Mononuclear cell (primary cell): ENCODE measurements around the gene SLC2A6. TPM values are rescaled to one million over a fixed set of nuclear protein-coding genes. Genes with fewer than 3 reads are reported as not detected.

Source experiments
- H3K27me3 ChIP-seq: 2 replicates; pipeline ENCODE4 v1.6.0; 2011; ENCODE audit warnings: low read length, control low read depth; ENCODE audit not compliant: insufficient read depth
- H3K4me1 ChIP-seq: 2 replicates; pipeline ENCODE4 v1.5.1; 2011; ENCODE audit warnings: mild to moderate bottlenecking, low read length, control low read depth; ENCODE audit not compliant: insufficient read depth
- H3K4me3 ChIP-seq: 2 replicates; pipeline ENCODE4 v1.5.1; 2011; ENCODE audit warnings: mild to moderate bottlenecking, low read length, moderate library complexity
- H3K9me3 ChIP-seq: 2 replicates; pipeline ENCODE4 v1.5.1; 2011; ENCODE audit warnings: low read depth, mild to moderate bottlenecking, control low read depth, low read length
- total RNA-seq: library from RNA; depleted of rRNA; stranded (reverse); fragments of >200 nt; gene quantifications from one replicate; pipeline ENCODE4 v1.2.3, GENCODE V29; 2012

The SLC2A6 gene
- total RNA-seq, 1 donor: 23.3 TPM

DNA sequence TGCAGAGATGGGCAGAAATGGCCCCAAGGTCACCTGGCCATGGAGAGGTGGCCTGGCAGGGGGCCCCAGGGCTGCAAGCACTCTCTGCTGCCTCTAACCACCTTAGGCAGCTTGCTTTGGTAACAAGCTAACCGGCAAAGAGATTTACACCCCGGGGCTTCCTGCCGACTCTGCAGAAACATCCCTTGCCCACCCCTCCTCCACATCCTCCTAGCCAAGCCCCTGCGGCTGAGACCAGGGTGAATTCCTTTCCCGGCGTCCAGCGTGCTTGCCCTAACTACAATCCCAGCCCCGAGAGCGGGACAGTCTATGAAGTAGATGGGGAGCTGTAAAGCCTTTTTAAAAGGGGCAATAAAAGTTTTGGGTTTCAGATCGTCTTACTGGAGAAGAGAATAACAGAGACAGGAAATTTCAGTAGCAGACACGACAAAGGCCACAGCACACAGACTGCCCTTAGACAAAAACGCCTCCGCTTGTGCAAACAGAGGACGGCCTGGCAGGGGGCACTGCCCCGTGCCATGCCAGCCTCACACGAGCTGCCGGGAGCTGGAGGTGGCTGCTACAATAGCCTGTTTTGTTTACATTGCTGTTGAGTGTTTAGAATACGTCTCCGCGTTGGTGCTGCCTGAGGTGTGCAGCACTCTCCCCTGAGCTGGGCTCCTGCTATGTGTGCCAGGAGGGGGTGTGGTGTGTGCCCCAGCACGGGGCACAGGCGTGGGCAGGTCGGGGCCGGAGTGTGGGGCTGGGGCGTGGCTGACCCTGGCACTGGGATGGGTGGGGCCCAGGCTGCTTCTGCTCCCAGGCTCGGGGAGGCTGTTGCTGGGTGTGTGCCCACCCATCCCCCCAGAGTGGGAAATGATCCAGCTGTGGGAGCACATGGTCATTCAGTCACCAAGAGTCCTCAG is 30.5 kb upstream of the SLC2A6 start:
- H3K4me1 ChIP-seq: no peaks in the 10 kb centered on the region
- no peaks in the 10 kb centered on the region for H3K9me3 ChIP-seq
- no peak overlapping the region for H3K4me3 ChIP-seq
- H3K27me3 ChIP-seq: no peaks in the 10 kb centered on the region

DNA sequence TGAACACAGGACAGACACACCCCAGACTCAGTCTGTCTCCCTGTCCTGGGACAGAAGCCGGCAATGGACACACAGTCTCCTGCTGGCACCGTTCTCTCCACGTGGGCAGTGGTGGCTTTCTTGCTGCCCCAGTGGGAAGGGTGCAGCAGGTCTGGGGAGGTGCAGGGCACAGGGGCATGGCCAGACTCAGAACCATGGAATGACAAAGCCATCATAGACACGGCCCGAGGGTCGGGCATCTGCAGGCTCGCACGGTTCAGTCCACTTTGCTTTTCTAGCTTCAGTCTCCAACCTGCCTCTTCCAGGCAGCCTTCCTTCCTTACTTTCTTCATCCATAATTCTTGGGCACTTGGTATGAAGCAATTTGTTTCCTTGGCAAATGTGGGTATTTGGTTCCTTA is 29.1 kb upstream of the SLC2A6 start:
- Histone ChIP-seq H3K27me3 (no peaks in the 10 kb centered on the region), H3K4me3 (no peak overlapping the region), H3K4me1 (no peaks in the 10 kb centered on the region), H3K9me3 (no peaks in the 10 kb centered on the region)

GRCh38 chr9:133507246-133507965 is 28.5 kb upstream of the SLC2A6 start:
- Histone ChIP-seq H3K9me3 (peaks cover 3% of the 10 kb centered on the region), H3K4me3 (no peak overlapping the region), H3K4me1 (no peaks in the 10 kb centered on the region), H3K27me3 (no peaks in the 10 kb centered on the region)

GRCh38 chr9:133506653-133507038 is 27.7 kb upstream of the SLC2A6 start:
- Histone ChIP-seq H3K4me3 (no peak overlapping the region), H3K9me3 (peaks cover 9% of the 10 kb centered on the region), H3K4me1 (no peaks in the 10 kb centered on the region)

DNA sequence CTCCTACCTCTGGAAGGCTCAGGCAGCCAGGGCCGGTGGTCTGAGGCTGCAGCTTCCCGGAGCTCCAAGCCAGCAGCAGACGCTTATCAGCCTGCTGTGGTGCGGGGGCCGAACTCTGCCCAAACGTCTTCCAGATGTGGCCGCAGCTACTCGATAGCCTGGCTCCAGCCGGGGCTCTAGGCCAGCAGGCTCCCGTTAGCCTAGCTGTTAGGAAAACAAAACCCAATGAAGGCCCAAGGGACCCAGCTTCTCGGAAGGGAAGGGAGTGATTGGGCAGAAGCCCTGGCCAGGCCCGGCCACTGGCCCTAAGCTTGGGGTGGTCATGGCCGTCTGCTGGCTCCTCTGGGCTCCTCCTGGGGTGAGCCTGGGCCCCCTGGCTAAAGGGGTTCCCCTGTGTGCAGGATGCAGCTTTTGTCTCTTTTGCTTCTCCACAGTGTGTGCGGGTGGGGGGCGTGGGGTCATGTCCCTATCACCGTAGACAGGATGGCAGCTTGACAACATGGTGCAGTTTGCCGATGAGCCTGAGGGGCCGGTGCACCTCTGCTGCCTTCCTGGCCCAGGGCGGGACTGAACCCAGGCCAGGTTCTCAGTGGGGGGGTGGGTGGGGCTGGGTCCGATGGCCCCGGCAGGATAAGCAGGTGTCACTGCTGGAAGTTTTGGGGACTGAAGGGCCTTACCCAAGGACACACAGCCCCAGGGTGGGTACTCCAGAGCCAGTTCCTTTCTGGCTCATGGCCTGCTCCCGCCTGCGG is 27.2 kb upstream of the SLC2A6 start:
- Histone ChIP-seq H3K27me3 (no peaks in the 10 kb centered on the region), H3K9me3 (peaks cover 9% of the 10 kb centered on the region), H3K4me3 (no peak overlapping the region), H3K4me1 (no peaks in the 10 kb centered on the region)

More at GRCh38 chr9:133506653-133507038, 27.7 kb upstream of the SLC2A6 start:
- no peaks in the 10 kb centered on the region for H3K27me3 ChIP-seq

DNA sequence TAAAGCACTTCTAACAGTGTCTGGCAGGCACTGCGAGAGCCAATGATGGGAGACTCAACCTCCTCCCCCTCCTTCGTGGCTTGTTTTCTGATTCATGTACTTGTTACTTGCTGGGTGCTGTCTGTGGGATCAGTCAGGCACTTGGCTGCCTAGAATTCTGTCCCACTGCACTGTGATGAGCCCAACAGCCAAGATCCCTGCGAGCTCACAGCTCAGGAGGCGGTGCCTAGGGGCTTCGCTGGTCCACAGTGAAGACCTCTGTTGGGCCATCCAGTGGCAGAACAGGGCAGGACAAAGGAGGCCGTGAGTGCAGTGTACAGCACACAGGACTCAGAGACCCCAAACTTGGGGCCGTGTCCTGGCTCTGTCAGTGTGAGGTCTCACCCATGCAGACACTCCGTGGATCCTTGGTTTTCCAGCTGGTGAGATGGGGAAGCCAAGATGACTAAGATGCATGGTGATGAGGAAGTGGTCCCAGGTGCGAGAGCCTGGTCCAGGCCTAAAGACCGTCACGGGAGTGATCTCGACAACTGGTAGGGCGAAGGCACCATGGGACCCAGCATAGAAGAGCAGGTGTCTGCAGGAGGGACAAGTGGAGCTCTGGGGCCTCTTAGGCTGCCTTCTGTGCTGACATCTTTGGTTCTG is 26.4 kb upstream of the SLC2A6 start:
- no peaks in the 10 kb centered on the region for H3K27me3 ChIP-seq
- H3K4me1 ChIP-seq: no peaks in the 10 kb centered on the region
- peaks cover 9% of the 10 kb centered on the region for H3K9me3 ChIP-seq
- no peak overlapping the region for H3K4me3 ChIP-seq

DNA sequence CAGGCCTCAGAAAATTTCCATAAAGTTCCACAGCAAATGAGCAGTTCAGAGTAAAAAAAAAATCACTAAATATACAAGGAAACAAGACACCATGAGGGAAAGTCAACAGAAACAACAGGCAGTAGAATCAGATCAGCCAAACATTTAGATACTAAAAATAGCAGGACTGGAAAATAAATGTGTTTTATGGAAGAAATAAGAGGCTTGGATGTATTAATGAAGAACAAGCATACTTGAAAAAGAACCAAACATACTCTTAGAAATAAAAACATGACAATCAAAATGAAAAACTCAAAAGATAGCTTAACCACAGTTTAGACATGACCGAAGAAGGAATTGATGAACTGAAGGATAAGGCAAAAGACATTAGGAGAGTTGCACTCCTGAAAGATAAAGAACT is 23.2 kb upstream of the SLC2A6 start:
- Histone ChIP-seq H3K27me3 (no peaks in the 10 kb centered on the region), H3K9me3 (peaks cover 9% of the 10 kb centered on the region), H3K4me1 (no peaks in the 10 kb centered on the region), H3K4me3 (no peak overlapping the region)

- peaks cover 9% of the 10 kb centered on the region for H3K9me3 ChIP-seq
- no peaks in the 10 kb centered on the region for H3K27me3 ChIP-seq
- no peak overlapping the region for H3K4me3 ChIP-seq
- H3K4me1 ChIP-seq: no peaks in the 10 kb centered on the region
Measured at GRCh38 chr9:133499892-133500270, 21.0 kb upstream of the SLC2A6 start.

GRCh38 chr9:133499132-133499891 is 20.4 kb upstream of the SLC2A6 start:
- Histone ChIP-seq H3K27me3 (no peaks in the 10 kb centered on the region), H3K4me3 (no peak overlapping the region), H3K9me3 (peaks cover 9% of the 10 kb centered on the region), H3K4me1 (no peaks in the 10 kb centered on the region)

DNA sequence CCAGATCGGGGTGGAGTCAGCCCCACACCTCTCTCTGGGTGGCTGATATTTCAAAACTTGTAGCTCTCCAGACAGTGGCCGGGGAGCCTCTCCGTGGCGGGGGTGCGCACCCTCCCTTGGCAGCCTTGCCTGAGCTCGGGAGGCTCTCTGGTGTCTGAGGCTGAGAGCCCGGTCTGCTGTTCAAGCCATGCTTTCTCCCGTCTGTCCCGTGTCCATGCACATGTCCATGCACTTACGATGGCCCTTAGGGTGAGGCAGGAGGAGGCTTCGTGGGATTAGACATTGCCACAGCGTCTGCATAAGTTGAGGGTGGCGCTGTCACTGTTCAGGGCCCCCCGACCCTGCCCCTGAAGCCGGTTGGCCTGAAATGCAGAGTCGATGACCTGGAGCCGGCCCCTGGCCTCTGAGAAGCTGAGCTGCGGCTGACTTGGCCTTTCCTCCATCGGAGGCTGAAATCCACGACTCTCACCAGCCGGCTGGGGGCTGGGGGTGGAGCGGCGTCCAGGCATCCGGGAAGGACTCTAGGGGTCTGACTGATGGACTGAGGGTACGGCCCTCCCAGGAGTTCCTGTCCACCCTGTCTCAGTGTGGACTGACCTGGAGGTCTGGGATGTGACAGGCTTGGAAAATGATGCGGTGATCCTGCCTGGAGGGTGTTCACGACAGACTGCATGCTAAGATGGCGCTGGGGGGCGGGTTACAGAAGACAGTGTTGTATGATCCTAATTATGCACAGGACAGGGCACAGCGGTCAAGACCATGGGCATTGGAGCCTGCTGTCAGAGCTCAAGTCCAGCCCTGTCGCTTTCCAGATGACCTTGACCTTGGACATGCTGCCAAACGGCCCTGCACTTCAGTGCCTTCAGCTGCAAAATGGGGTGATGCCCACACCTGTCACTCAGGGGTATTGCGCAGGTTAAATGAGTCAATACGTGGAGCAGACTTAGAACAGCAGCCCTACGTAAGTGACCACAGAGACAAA is 18.3 kb upstream of the SLC2A6 start:
- Histone ChIP-seq H3K9me3 (peaks cover 3% of the 10 kb centered on the region), H3K27me3 (no peaks in the 10 kb centered on the region), H3K4me1 (no peaks in the 10 kb centered on the region), H3K4me3 (no peak overlapping the region)

- no peaks in the 10 kb centered on the region for H3K4me1 ChIP-seq
- H3K4me3 ChIP-seq: no peak overlapping the region
- no peaks in the 10 kb centered on the region for H3K27me3 ChIP-seq
Measured at GRCh38 chr9:133495327-133496293, 16.7 kb upstream of the SLC2A6 start.

GRCh38 chr9:133494636-133495326 is 15.9 kb upstream of the SLC2A6 start:
- Histone ChIP-seq H3K4me1 (no peaks in the 10 kb centered on the region), H3K9me3 (no peaks in the 10 kb centered on the region), H3K4me3 (no peak overlapping the region), H3K27me3 (no peaks in the 10 kb centered on the region)

More at GRCh38 chr9:133495327-133496293, 16.7 kb upstream of the SLC2A6 start:
- H3K9me3 ChIP-seq: no peaks in the 10 kb centered on the region
